H9 (cell line): ENCODE results near the gene CCDC137. TPM values are rescaled to one million over a fixed set of nuclear protein-coding genes. Genes with fewer than 3 reads are reported as not detected.

Source experiments
- DNase-seq: peaks from one replicate; pipeline ENCODE4 v3.0.0-alpha.2; 2017
- H2AFZ ChIP-seq: one replicate; pipeline ENCODE4 v1.6.1; 2013; ENCODE audit warnings: mild to moderate bottlenecking, low read length, control low read depth, moderate library complexity
- H2AK5ac ChIP-seq: 2 replicates; pipeline ENCODE4 v1.6.1; 2013; ENCODE audit warnings: low read length, control low read depth, mixed read lengths; ENCODE audit not compliant: insufficient read length
- H2BK120ac ChIP-seq: one replicate; pipeline ENCODE4 v1.6.1; 2013; ENCODE audit warnings: low read depth, mild to moderate bottlenecking, low read length, control low read depth, inconsistent platforms; ENCODE audit not compliant: poor library complexity, severe bottlenecking
- H2BK12ac ChIP-seq: 2 replicates; pipeline ENCODE4 v1.6.1; 2013; ENCODE audit warnings: low read length, control low read depth, mixed read lengths, low read depth; ENCODE audit not compliant: insufficient read length
- H2BK15ac ChIP-seq: 2 replicates; pipeline ENCODE4 v1.6.1; 2013; ENCODE audit warnings: low read depth, low read length, control low read depth
- H2BK20ac ChIP-seq: one replicate; pipeline ENCODE4 v1.6.1; 2013; ENCODE audit warnings: low read depth, mild to moderate bottlenecking, low read length, control low read depth, inconsistent platforms; ENCODE audit not compliant: poor library complexity, severe bottlenecking
- H2BK5ac ChIP-seq: 2 replicates; pipeline ENCODE4 v1.6.1; 2013; ENCODE audit warnings: low read length, control low read depth, mixed read lengths; ENCODE audit not compliant: insufficient read length
- H3K14ac ChIP-seq: 2 replicates; pipeline ENCODE4 v1.6.1; 2013; ENCODE audit warnings: low read length, control low read depth; ENCODE audit not compliant: insufficient read depth
- H3K18ac ChIP-seq: 2 replicates; pipeline ENCODE4 v1.6.1; 2013; ENCODE audit warnings: low read depth, mild to moderate bottlenecking, mixed read lengths, low read length, control low read depth; ENCODE audit not compliant: insufficient read length
- H3K23ac ChIP-seq: 2 replicates; pipeline ENCODE4 v1.6.1; 2013; ENCODE audit warnings: low read length, control low read depth, mixed read lengths, low read depth; ENCODE audit not compliant: insufficient read length
- H3K23me2 ChIP-seq: 2 replicates; pipeline ENCODE4 v1.6.1; 2013; ENCODE audit warnings: low read depth, mild to moderate bottlenecking, mixed read lengths, low read length, control low read depth; ENCODE audit not compliant: insufficient read length, poor library complexity, severe bottlenecking
- H3K27ac ChIP-seq: 2 replicates; pipeline ENCODE4 v1.5.1; 2013; ENCODE audit warnings: low read length, control low read depth, mixed read lengths, low read depth; ENCODE audit not compliant: insufficient read length
- H3K27me3 ChIP-seq: 2 replicates; pipeline ENCODE4 v1.6.1; 2013; ENCODE audit warnings: low read length, control low read depth, inconsistent platforms; ENCODE audit not compliant: insufficient read depth
- H3K4ac ChIP-seq: 2 replicates; pipeline ENCODE4 v1.6.1; 2013; ENCODE audit warnings: low read depth, mild to moderate bottlenecking, control low read depth, inconsistent platforms, low read length, moderate library complexity
- H3K4me1 ChIP-seq: 2 replicates; pipeline ENCODE4 v1.6.1; 2013; ENCODE audit warnings: low read length, control low read depth, inconsistent platforms; ENCODE audit not compliant: insufficient read depth
- H3K4me2 ChIP-seq: 2 replicates; pipeline ENCODE4 v1.6.1; 2013; ENCODE audit warnings: low read length, control low read depth, mixed read lengths; ENCODE audit not compliant: insufficient read length, insufficient read depth
- H3K56ac ChIP-seq: 2 replicates; pipeline ENCODE4 v1.6.1; 2013; ENCODE audit warnings: low read depth, mild to moderate bottlenecking, mixed read lengths, low read length, control low read depth; ENCODE audit not compliant: insufficient read length
- H3K79me1 ChIP-seq: 2 replicates; pipeline ENCODE4 v1.6.1; 2013; ENCODE audit warnings: low read depth, mild to moderate bottlenecking, moderate library complexity, low read length, control low read depth, inconsistent platforms; ENCODE audit not compliant: insufficient read depth, poor library complexity, severe bottlenecking
- H3K79me2 ChIP-seq: 2 replicates; pipeline ENCODE4 v1.6.1; 2013; ENCODE audit warnings: low read length, control low read depth, inconsistent platforms; ENCODE audit not compliant: insufficient read depth
- H3K9ac ChIP-seq: 2 replicates; pipeline ENCODE4 v1.6.1; 2013; ENCODE audit warnings: low read length, control low read depth, mixed read lengths; ENCODE audit not compliant: insufficient read length; ENCODE audit errors: extremely low read depth
- H3K9me3 ChIP-seq: one replicate; pipeline ENCODE4 v1.6.1; 2013; ENCODE audit warnings: low read depth, low read length, inconsistent platforms; ENCODE audit not compliant: control insufficient read depth
- H3T11ph ChIP-seq: one replicate; pipeline ENCODE4 v1.6.1; 2013; ENCODE audit warnings: mild to moderate bottlenecking, low read length, control low read depth, inconsistent platforms
- H4K20me1 ChIP-seq: one replicate; pipeline ENCODE4 v1.6.1; 2013; ENCODE audit not compliant: control insufficient read depth, insufficient read length, insufficient read depth
- H4K5ac ChIP-seq: 2 replicates; pipeline ENCODE4 v1.6.1; 2013; ENCODE audit warnings: low read depth, mild to moderate bottlenecking, mixed read lengths, low read length, control low read depth; ENCODE audit not compliant: insufficient read length
- H4K8ac ChIP-seq: replicated peaks from 2 replicates; pipeline ENCODE4 v1.6.1; 2013; ENCODE audit warnings: low read length, control low read depth, mixed read lengths, low read depth; ENCODE audit not compliant: insufficient read length
- H4K91ac ChIP-seq: 2 replicates; pipeline ENCODE4 v1.6.1; 2013; ENCODE audit warnings: low read depth, mild to moderate bottlenecking, moderate library complexity, mixed read lengths, low read length, control low read depth; ENCODE audit not compliant: insufficient read length
- H3K27ac Mint-ChIP-seq, 3 experiments: 2 replicates in 2 of 3; 3 replicates in 1 of 3; pipeline ENCODE4 v1.8.0; 2020 to 2021; ENCODE audit warnings: mixed read lengths in 3 of 3, mild to moderate bottlenecking in 1 of 3, moderate library complexity in 1 of 3
- H3K27me3 Mint-ChIP-seq: 2 replicates; pipeline ENCODE4 v1.8.0; 2021; ENCODE audit warnings: low read depth, mild to moderate bottlenecking, moderate library complexity, mixed read lengths
- H3K36me3 Mint-ChIP-seq, 3 experiments: 2 replicates in 2 of 3; 3 replicates in 1 of 3; pipeline ENCODE4 v1.8.0; 2020 to 2021; ENCODE audit warnings: low read depth in 3 of 3, mixed read lengths in 3 of 3; ENCODE audit not compliant: insufficient read depth in 1 of 3
- H3K4me1 Mint-ChIP-seq, 2 experiments: 2 replicates each; pipeline ENCODE4 v1.8.0; 2020; ENCODE audit warnings: mixed read lengths in 2 of 2
- H3K4me3 Mint-ChIP-seq, 2 experiments: 2 replicates in 1 of 2; 3 replicates in 1 of 2; pipeline ENCODE4 v1.8.0; 2020 to 2021; ENCODE audit warnings: mild to moderate bottlenecking in 2 of 2, mixed read lengths in 2 of 2, moderate library complexity in 1 of 2
- H3K9me3 Mint-ChIP-seq, 2 experiments: 2 replicates in 1 of 2; 3 replicates in 1 of 2; pipeline ENCODE4 v1.8.0; 2020; ENCODE audit warnings: mild to moderate bottlenecking in 2 of 2, mixed read lengths in 2 of 2, moderate library complexity in 1 of 2
- CTCF ChIP-seq: fragments of 200-600 bp; sonication (generic); conservative IDR thresholded peaks from 3 replicates; pipeline ENCODE4 v1.8.0; 2021; ENCODE audit warnings: antibody characterized with exemption, mild to moderate bottlenecking
- WGBS: extraction: QIAGEN DNeasy Blood & Tissue Kit; methylation state at CpG from one replicate; pipeline ENCODE4 v1.1.7; 2013; ENCODE audit warnings: missing lambda C conversion rate, low lambda C conversion rate, mixed read lengths; ENCODE audit not compliant: insufficient read length; ENCODE audit errors: extremely low coverage; 5-methylcytosine and 5-hydroxymethylcytosine counted together
- total RNA-seq: library from RNA; stranded (reverse); gene quantifications from 2 replicates; pipeline ENCODE4 v1.2.1, GENCODE V29; 2021

CCDC137 gene
- total RNA-seq, 1 experiment from 2014 or later: 60.8 TPM

- Histone ChIP-seq H2BK120ac (no peak overlapping the region), H3K18ac (peak overlapping the region; percentile 25), H3K9me3 (no peaks in the 10 kb centered on the region), H3K23ac (no peak overlapping the region), H4K91ac (no peak overlapping the region), H2BK5ac (no peak overlapping the region), H4K8ac (no peak overlapping the region), H3K9ac (peak overlapping the region; percentile 84), H3K27ac (no peak overlapping the region), H2AK5ac (no peak overlapping the region), H3K27me3 (no peaks in the 10 kb centered on the region), H4K20me1 (no peaks in the 10 kb centered on the region), H2AFZ (no peak overlapping the region), H2BK15ac (no peak overlapping the region; the same call in 1 of the 2 replicates), H2BK20ac (no peak overlapping the region), H3K14ac (peak overlapping the region; percentile 86), H3K79me1 (peaks cover 8% of the 10 kb centered on the region), H4K5ac (no peak overlapping the region), H3K4me2 (peak overlapping the region; percentile 84), H2BK12ac (no peak overlapping the region), H3K23me2 (peaks cover 19% of the 10 kb centered on the region), H3T11ph (no peak overlapping the region), H3K4ac (no peak overlapping the region), H3K79me2 (peaks cover 8% of the 10 kb centered on the region; the same call in 1 of the 2 replicates), H3K4me1 (0 out of 2 replicates have a peak, but pooled peaks cover 4% of the 10 kb centered on the region), H3K56ac (no peak overlapping the region)
- no peaks in the 10 kb centered on the region for H3K9me3 Mint-ChIP-seq
- no peak for TF ChIP-seq CTCF
- H3K4me3 Mint-ChIP-seq: peak overlapping the region; percentile 89 to 93
- WGBS: no CpG with 5 or more reads among the region's 27 CpGs
- peak overlapping the region in 2 of 3 experiments; percentile 77 to 83; a peak in 3 of 7 replicates for H3K27ac Mint-ChIP-seq
- H3K36me3 Mint-ChIP-seq: peaks cover 30 to 68% (median 47%) of the 10 kb centered on the region in 3 experiments
- H3K27me3 Mint-ChIP-seq: no peaks in the 10 kb centered on the region; the same call in 1 of the 2 replicates
- DNase-seq: no peak
- H3K4me1 Mint-ChIP-seq: peaks cover 6 to 17% of the 10 kb centered on the region in 2 experiments
Observed at GRCh38 chr17:81703747-81704654, 37.5 kb downstream of the CCDC137 start.
